CD4-positive, alpha-beta T cell treated with Interleukin-15 for 4 hours (primary cell): ENCODE measurements around the gene CACNA1D.

Experiments used
- DNase-seq: peaks from one replicate; pipeline ENCODE4 v3.0.0-alpha.2; 2020; ENCODE audit warnings: low spot score

Gene CACNA1D

GRCh38 chr3:53579636-53580035, 85.2 kb downstream of the CACNA1D start:
- DNase-seq = no peak

DNA sequence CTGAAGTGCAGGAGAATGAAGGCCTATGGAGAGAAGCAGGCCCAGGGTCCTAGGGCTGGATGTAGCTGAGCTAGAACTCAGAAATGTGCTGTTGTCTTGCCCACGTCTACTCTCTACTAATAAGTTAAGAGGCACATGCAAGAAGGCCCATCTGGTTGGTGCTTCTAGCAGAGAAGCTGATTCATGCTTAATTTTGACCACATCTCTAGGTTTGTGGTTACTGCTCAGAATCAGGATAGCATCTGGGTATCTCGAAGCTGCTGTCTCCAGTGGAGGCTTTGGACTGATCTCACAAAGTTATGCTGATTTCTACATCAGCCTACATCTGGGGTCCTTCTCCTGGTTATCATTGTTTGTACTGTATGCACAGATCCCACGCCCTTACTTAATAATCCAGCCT, 87.3 kb downstream of the CACNA1D start:
- no peak for DNase-seq

DNA sequence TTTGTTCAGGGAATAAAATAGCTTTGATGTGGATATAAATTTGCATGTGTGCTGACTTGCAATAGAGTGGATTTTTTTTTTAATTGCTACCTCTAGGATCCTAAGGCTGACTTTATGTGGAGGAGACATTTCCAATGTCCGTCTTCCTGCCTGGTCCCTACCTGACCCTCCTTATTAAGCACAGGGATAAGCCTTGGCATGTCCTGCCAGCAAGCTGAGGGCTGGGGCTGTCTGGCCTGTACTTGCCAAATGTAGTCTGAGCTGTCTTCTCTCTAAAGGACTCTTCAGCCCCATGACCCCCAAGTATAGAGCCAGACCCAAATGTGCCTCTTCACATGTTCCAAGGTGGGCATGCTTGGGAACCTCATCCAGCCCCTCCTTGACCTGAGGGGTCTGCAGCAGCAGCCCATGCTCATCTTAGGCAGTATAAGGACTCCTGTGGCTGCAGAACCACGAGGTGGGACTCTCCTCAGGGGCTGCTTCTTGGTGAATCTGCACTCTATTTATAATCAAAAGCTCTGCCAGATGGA, 88.8 kb downstream of the CACNA1D start:
- no peak for DNase-seq

GRCh38 chr3:53585049-53585448, 90.6 kb downstream of the CACNA1D start:
- no peak for DNase-seq

DNA sequence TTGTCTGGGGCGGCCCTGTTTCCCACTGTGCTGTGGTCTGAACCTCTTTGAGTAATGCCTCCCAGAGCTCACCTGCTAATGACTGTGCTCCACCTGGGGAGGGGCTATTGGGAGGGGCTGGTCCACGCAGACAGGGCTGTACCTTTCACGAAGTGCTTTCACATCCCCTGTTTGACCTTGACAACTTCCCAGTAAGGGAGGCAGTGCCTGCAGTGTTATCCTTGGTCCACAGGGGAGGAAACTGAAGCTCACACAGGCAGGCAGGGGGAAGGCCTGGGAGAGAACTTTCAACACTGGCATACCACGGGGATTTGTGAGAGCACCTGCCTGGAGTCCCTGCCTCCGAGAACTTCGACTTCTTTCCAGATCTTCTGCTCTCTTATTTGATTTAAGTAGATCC, 91.2 kb downstream of the CACNA1D start:
- no peak for DNase-seq

GRCh38 chr3:53588122-53588521, 93.7 kb downstream of the CACNA1D start:
- DNase-seq = no peak

DNA sequence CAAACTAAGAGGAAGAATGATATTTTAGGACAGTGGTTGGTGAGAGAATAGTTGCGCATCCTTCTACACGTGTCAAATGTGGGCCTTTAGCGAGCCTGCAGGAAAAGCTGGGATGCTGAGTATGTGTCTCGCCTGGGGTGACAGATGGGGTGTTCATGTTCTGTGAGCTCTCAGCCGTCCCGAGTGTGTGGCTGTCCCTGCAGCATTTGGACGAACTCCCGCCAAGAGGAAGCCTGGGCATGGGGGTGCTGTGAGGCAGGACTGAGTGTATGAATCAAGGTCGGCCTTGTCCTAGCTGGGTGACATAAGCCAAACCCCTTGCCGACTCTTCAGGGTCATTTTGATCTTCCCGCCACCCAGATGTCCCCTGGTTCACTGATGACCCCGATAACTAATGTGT, 94.8 kb downstream of the CACNA1D start:
- DNase-seq = no peak

DNA sequence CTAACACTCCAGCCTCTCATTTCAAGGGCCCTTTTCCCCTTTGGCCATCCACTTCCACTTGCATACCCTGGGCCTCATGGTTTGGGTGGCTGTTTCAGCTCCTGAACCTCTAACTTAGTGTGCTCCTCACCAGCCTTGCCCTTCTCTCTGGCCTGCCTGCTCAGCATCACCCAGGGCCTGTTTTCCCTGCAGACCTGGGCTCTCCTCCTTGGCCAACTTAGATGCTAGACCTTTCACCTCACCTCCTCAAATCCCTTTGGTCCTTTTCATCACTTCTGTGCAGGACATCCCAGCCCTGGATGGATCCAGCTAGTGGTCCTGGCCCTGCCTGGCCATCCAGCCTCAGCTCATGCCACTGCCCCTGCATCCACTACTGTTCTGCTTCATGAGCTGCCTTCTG, 95.4 kb downstream of the CACNA1D start:
- no peak for DNase-seq

- no peak for DNase-seq
Measured at GRCh38 chr3:53590606-53591005, 96.2 kb downstream of the CACNA1D start.

DNA sequence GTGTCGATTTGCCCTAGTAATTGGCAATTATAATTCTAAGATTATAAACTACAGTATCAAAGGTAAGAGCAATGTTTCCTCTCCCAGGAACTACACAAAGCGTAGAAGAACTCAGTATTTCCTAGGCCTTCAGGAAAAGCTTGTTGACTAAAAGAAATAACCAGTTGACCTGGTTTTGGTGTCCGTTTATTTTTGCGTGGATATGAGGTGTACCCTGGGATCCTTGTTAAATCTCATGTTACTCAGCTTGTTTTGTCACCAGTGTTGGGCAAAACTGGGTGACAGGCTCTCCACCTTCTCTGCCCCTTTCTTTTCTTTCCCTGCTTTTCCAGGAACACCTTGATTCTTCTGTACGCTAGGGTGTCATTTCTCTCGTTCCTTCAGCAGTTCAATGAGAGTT, 97.2 kb downstream of the CACNA1D start:
- DNase-seq = no peak

GRCh38 chr3:53592862-53593261, 98.5 kb downstream of the CACNA1D start:
- no peak for DNase-seq

DNA sequence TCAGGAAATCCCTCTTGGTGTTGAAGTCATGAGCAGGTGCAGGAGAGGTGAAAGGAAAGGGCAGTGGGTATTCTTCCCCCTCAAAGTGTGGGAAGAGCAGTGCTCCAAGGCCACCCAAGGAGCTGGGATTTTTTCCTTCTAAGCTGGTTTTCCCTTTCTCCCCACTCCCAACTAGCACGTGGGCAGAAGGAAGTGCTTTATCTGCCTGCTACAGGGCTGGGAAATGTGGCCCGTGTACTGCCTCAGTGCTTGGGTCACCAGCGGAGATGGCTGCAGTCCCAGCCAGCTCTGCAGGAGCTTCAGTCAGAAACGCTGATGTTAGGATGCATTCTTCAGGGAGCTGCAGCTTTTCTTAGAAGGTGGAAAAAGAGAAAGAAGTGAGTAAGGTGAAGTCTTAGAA, 99.2 kb downstream of the CACNA1D start:
- no peak for DNase-seq

GRCh38 chr3:53594276-53594675, 99.9 kb downstream of the CACNA1D start:
- no peak for DNase-seq

DNA sequence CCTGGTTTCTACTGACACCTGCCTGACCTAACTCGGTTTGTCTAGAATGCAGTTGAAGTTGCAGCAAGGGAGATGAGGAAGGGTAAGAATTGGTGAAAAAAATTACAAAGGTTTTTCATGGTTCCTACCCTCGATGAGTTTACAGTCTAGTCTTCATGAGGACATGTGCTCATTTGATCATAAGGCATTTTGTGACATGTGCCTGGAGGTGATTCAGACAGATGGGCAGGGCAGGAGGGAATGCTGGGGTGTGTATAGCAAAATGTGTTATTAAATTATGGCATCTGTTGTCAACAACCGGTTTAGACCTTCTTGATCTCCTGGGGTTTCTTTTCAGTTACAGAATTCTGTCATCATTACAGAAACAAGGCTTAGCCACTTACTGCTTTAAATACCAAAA, 101.2 kb downstream of the CACNA1D start:
- no peak for DNase-seq

- DNase-seq = no peak
Measured at GRCh38 chr3:53597136-53597915, 102.9 kb downstream of the CACNA1D start.

DNA sequence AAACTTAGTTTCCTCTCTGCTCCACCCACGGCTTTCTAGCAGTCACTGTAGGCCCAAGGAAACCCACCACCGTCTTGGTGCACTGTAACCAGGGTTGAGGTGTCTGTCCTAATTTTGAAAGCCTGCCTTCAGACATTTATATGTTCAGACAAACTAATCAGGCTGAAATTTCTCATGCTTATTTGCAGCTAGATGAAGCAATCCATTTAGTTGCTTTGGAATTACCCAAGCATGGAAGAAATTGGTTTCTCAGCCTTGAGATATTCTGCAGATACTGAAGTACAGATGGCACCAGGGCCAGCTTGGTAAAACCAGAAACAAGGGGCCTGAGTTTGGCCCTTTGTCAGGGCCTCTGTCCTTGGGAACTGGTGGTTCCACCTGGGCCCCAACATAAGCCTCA, 105.4 kb downstream of the CACNA1D start:
- DNase-seq = no peak

DNA sequence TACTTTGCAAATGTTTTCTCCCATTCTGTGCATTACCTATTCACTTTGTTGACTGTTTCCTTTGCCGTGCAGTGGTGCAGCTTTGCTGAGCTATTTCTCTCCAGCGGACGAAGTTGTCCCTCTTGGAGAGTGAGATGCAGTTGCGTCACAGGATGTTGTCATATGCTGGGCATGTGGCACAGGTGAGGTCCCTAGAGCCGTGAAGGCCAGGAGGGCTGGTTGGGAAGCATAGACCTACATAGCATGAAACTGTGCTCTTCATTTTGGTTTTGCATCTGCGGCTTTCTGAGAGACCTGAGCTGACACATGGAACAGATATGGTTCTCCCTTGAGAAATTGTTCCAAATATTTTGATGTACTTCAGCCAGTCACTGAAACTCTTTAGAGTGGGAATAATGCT, 108.5 kb downstream of the CACNA1D start:
- DNase-seq = no peak

- no peak for DNase-seq
Measured at GRCh38 chr3:53604232-53604631, 109.8 kb downstream of the CACNA1D start.

GRCh38 chr3:53606793-53607192, 112.4 kb downstream of the CACNA1D start:
- no peak for DNase-seq

GRCh38 chr3:53612508-53612907, 118.1 kb downstream of the CACNA1D start:
- no peak for DNase-seq

- DNase-seq = no peak
Measured at GRCh38 chr3:53613125-53613524, 118.7 kb downstream of the CACNA1D start.

DNA sequence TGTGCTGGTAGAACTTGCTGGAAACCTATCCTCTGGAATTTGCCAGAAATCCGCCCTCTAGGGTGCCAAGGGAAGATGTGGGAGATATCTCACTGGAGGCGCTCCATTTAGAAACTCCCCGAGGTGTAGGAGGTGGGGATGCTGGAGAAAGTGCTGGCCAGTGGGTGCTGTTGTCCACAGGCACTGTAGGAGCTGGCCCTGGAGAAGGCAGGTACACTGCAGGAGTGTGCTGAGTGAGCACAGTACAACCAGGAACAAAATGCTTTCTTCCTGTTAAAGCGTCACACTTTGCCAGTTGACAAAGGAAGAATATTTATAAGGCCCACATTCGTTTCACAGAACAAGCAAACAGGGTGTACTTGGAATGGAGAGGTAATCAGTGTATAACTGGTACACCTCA, 119.9 kb downstream of the CACNA1D start:
- no peak for DNase-seq

DNA sequence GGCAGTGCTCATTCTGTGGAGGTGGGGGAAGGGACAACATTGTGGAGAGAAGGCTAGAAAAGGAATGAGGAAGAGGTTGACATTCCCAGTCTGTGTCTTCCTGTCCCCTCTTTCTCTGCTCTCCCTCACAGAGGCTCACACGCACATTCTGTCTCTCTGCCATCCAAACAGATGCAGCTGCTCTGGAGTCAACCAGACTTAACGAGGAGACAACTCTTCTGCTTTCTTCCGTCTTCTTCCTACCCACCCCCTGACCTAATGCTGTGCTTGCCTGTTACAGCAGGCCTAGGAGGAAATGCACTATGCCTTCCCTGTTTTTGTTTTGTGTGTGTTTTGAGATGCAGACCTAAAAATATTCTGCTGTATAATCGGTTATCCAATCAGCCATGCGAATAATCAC, 121.9 kb downstream of the CACNA1D start:
- DNase-seq = no peak
